Measurements from ENCODE around the gene NTMT1. TPM values are rescaled to one million over a fixed set of nuclear protein-coding genes. Genes with fewer than 3 reads are reported as not detected.

NTMT1 gene
- total and polyA plus RNA-seq, 10 of the 15 experiments (the other 5 are each of a cell fraction or from before 2014, with no cell fraction given), result 12.8 to 85.4 (median 39.3) TPM

GRCh38 chr9:129596541-129597331, 29.2 kb upstream of the NTMT1 start:
- ChIA-PET POLR2A (interaction anchor here (0.8 to 4.2 kb wide), 9 partner anchors 10 to 456 kb away, joined by 3 to 70 read pairs (median 5); partner anchors contain the start of gene IER5L), SMC1A (ENCODE audit: uncharacterized antibody, unreplicated experiment) (interaction anchor here (0.7 to 4.1 kb wide), 7 partner anchors 10 to 458 kb away, joined by 3 to 75 read pairs (median 3); no protein-coding TSS in a partner anchor), CTCF (interaction anchor here (0.5 to 3.4 kb wide), 19 partner anchors 9 to 1179 kb away, joined by 3 to 18 read pairs (median 5); partner anchors contain the start of gene NTMT1), RAD21 (ENCODE audit: unreplicated experiment) (interaction anchor here (0.6 to 3.4 kb wide), 13 partner anchors 12 to 457 kb away, joined by 3 to 61 read pairs (median 5); partner anchors contain the start of gene IER5L)
- H3K27ac ChIP-seq (ENCODE audit: control insufficient read depth, insufficient read depth), result no peak overlapping the region
- H2AFZ ChIP-seq (ENCODE audit: control insufficient read depth, low read depth, low read length), result no peak overlapping the region; the same call in 1 of the 2 replicates
- no TSS peak for BruUV-seq (replicated peaks)
- ATAC-seq, result peak; percentile 62
- in situ Hi-C loops (cut with MboI) (no loop called here), intact Hi-C loops (cut with micrococcal nuclease; ENCODE audit: unreplicated experiment) (no loop called here)
- FAIRE-seq, result no peak
- DNase-seq (ENCODE audit: low read depth, low spot score), result no peak
- TF ChIP-seq RELB (IDR thresholded peaks at IDR 0.05; ENCODE audit: low read depth) (0 out of 2 replicates have a peak, but pooled peaks have one; percentile 30), MTA2 (IDR thresholded peaks at IDR 0.05; ENCODE audit: low read depth) (0 out of 2 replicates have a peak, but pooled peaks have one; percentile 14), EGR1 (IDR thresholded peaks at IDR 0.05; ENCODE audit: borderline replicate concordance in 1 of 2, low read depth in 2 of 2, low read length in 2 of 2) (peak in 1 of 2 experiments; percentile 21; a peak in 1 of 3 replicates), ZBTB33 (IDR thresholded peaks at IDR 0.05) (peak; percentile 89), SMARCA5 (IDR thresholded peaks at IDR 0.05) (0 out of 2 replicates have a peak, but pooled peaks have one; percentile 23), CBFB (IDR thresholded peaks at IDR 0.05; ENCODE audit: low read depth) (no peak), FOS (IDR thresholded peaks at IDR 0.05; ENCODE audit: borderline replicate concordance, extremely low read depth, insufficient read length) (no peak)
- no peaks in the 10 kb centered on the region for H3K36me3 ChIP-seq (ENCODE audit: control insufficient read depth in 2 of 2, insufficient read depth in 2 of 2, low read length in 1 of 2)
- 74% methylated on average over 25 of the region's 33 CpGs for WGBS (ENCODE audit: insufficient coverage, insufficient replicate concordance, low lambda C conversion rate, missing lambda C conversion rate)
- no peaks in the 10 kb centered on the region for H4K20me1 ChIP-seq (ENCODE audit: control insufficient read depth, insufficient read depth)
- no peak overlapping the region for H3K4me3 ChIP-seq
- peaks cover 20% of the 10 kb centered on the region for H3K4me1 ChIP-seq (ENCODE audit: control insufficient read depth, insufficient read depth, low read length)
- H3K79me2 ChIP-seq (ENCODE audit: control insufficient read depth, insufficient read depth, low read length), result no peaks in the 10 kb centered on the region
- no peaks in the 10 kb centered on the region for H3K9me3 ChIP-seq (replicated peaks; ENCODE audit: control insufficient read depth, insufficient read depth, low read length)
- no peaks in the 10 kb centered on the region for H3K27me3 ChIP-seq (replicated peaks in 1 of 2; ENCODE audit: control insufficient read depth in 2 of 2, insufficient read depth in 2 of 2, low read length in 1 of 2)
- peak overlapping the region; percentile 7; the same call in 1 of the 2 replicates for H3K9ac ChIP-seq (ENCODE audit: control insufficient read depth, insufficient read depth, low read length)
- H3K4me2 ChIP-seq (ENCODE audit: control insufficient read depth, insufficient read depth), result peak overlapping the region; percentile 63; the same call in 1 of the 2 replicates

All from GM12878 (cell line).